HepG2 (cell line): Measurements from ENCODE around the gene GADD45GIP1. TPM values are rescaled to one million over a fixed set of nuclear protein-coding genes. Genes with fewer than 3 reads are reported as not detected.

Experiments
- BORCS8-MEF2B ChIP-seq: sonication (generic); formaldehyde crosslinking; IDR thresholded peaks from 2 replicates; pipeline ENCODE4 v1.8.0; 2022; ENCODE audit warnings: mild to moderate bottlenecking, missing genetic modification reagents
- CENPX ChIP-seq: sonication (generic); formaldehyde crosslinking; IDR thresholded peaks from 2 replicates; pipeline ENCODE4 v1.9.0; 2021; ENCODE audit warnings: mild to moderate bottlenecking, missing genetic modification reagents, moderate library complexity
- CHD4 ChIP-seq: fragments of 200-600 bp; sonication (generic); IDR thresholded peaks from 2 replicates; pipeline ENCODE4 v1.7.0; 2017; ENCODE audit warnings: mild to moderate bottlenecking, low read length, borderline replicate concordance
- CREB1 ChIP-seq, 2 experiments: fragments of 450-650 bp in 1 of 2; IDR thresholded peaks; 2 replicates each; pipeline ENCODE4 v1.6.1; 2016 to 2017; ENCODE audit warnings: control low read depth in 1 of 2, mild to moderate bottlenecking in 1 of 2, missing compliant biosample characterization in 1 of 2, missing genetic modification characterization in 1 of 2
- DNMT1 ChIP-seq: sonication (generic); formaldehyde crosslinking; IDR thresholded peaks from 2 replicates; pipeline ENCODE4 v1.5.1; 2020; ENCODE audit warnings: mild to moderate bottlenecking, missing genetic modification reagents
- HNRNPK ChIP-seq: fragments of 200-400 bp; formaldehyde crosslinking; IDR thresholded peaks from 2 replicates; pipeline ENCODE4 v1.6.1; 2018; ENCODE audit warnings: low read length, low read depth, moderate library complexity, mild to moderate bottlenecking; ENCODE audit not compliant: poor library complexity, severe bottlenecking
- KLF13 ChIP-seq: sonication (generic); formaldehyde crosslinking; IDR thresholded peaks from 2 replicates; pipeline ENCODE4 v1.4.0; 2020; ENCODE audit warnings: mild to moderate bottlenecking, missing genetic modification reagents
- NKX3-1 ChIP-seq: sonication (generic); formaldehyde crosslinking; IDR thresholded peaks from 2 replicates; pipeline ENCODE4 v1.5.0; 2020; ENCODE audit warnings: missing genetic modification reagents
- PAF1 ChIP-seq: IDR thresholded peaks from 2 replicates; pipeline ENCODE4 v1.6.1; 2016; ENCODE audit warnings: missing genetic modification reagents, missing compliant biosample characterization
- SCMH1 ChIP-seq: sonication (generic); formaldehyde crosslinking; IDR thresholded peaks from 2 replicates; pipeline ENCODE4 v1.9.0; 2021; ENCODE audit warnings: missing genetic modification reagents, mild to moderate bottlenecking, borderline replicate concordance
- ZBTB33 ChIP-seq: sonication (generic); formaldehyde crosslinking; IDR thresholded peaks from 2 replicates; pipeline ENCODE4 v1.4.0; 2020; ENCODE audit warnings: missing genetic modification reagents
- ZBTB42 ChIP-seq: sonication (generic); formaldehyde crosslinking; IDR thresholded peaks from 2 replicates; pipeline ENCODE4 v1.5.0; 2020; ENCODE audit warnings: mild to moderate bottlenecking, missing genetic modification reagents
- ZNF430 ChIP-seq: sonication (generic); formaldehyde crosslinking; IDR thresholded peaks from 2 replicates; pipeline ENCODE4 v1.9.0; 2021; ENCODE audit warnings: mild to moderate bottlenecking, missing genetic modification reagents
- ZNF570 ChIP-seq: sonication (generic); formaldehyde crosslinking; IDR thresholded peaks from 2 replicates; pipeline ENCODE4 v1.4.0; 2020; ENCODE audit warnings: mild to moderate bottlenecking, missing genetic modification reagents, borderline replicate concordance
- ZNF572 ChIP-seq: sonication (generic); formaldehyde crosslinking; IDR thresholded peaks from 2 replicates; pipeline ENCODE4 v1.5.1; 2020; ENCODE audit warnings: mild to moderate bottlenecking, missing genetic modification reagents
- ZNF614 ChIP-seq: IDR thresholded peaks from 2 replicates; pipeline ENCODE4 v1.6.1; 2018; ENCODE audit warnings: missing biosample characterization, missing genetic modification reagents, inconsistent platforms, borderline replicate concordance
- ZNF646 ChIP-seq: sonication (generic); formaldehyde crosslinking; IDR thresholded peaks from 2 replicates; pipeline ENCODE4 v1.9.0; 2021; ENCODE audit warnings: mild to moderate bottlenecking, missing genetic modification reagents
- polyA plus RNA-seq, 8 experiments: library from polyadenylated mRNA; depleted of rRNA in 3 of 8; stranded (reverse) in 7 of 8; unstranded in 1 of 8; fragments of >200 nt; fragmentation: Illumina TruSeq in 4 of 8; extraction: Trizol in 4 of 8; gene quantifications; 2 replicates each; pipeline versions ENCODE4 v1.2.1 to v1.2.3, GENCODE V29; 2011 to 2016; ENCODE audit warnings: low read depth in 4 of 8, missing spikeins in 1 of 8, mixed read lengths in 1 of 8; ENCODE audit not compliant: insufficient read depth in 1 of 8
- total RNA-seq, 5 experiments: library from RNA; depleted of rRNA; stranded (reverse); fragments of >200 nt; fragmentation: Illumina TruSeq; extraction: Trizol; gene quantifications; 2 replicates each; pipeline ENCODE4 v1.2.3, GENCODE V29; 2016; ENCODE audit warnings: low read depth in 1 of 5
- TF ChIP-seq, protein P1 (sequence below): IDR thresholded peaks from 2 replicates; pipeline ENCODE4 v1.6.1; 2016; ENCODE audit warnings: missing compliant biosample characterization, missing genetic modification reagents, borderline replicate concordance
- TF ChIP-seq, protein P2 (sequence below): sonication (generic); formaldehyde crosslinking; IDR thresholded peaks from 2 replicates; pipeline ENCODE4 v1.8.1; 2023; ENCODE audit warnings: missing genetic modification reagents, mild to moderate bottlenecking, borderline replicate concordance

The GADD45GIP1 gene
- total and polyA plus RNA-seq, 2 of the 13 experiments (the other 11 are each of a cell fraction or from before 2014, with no cell fraction given) = 24.6 to 30.7 TPM

- TF ChIP-seq DNMT1 (CRISPR knock-in tag) = 0 out of 2 replicates have a peak, but pooled peaks have one; percentile 78
- no peak for TF ChIP-seq SCMH1 (CRISPR knock-in tag)
- TF ChIP-seq CENPX (CRISPR knock-in tag) = no peak
- TF ChIP-seq, protein P1, sequence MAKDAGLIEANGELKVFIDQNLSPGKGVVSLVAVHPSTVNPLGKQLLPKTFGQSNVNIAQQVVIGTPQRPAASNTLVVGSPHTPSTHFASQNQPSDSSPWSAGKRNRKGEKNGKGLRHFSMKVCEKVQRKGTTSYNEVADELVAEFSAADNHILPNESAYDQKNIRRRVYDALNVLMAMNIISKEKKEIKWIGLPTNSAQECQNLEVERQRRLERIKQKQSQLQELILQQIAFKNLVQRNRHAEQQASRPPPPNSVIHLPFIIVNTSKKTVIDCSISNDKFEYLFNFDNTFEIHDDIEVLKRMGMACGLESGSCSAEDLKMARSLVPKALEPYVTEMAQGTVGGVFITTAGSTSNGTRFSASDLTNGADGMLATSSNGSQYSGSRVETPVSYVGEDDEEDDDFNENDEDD (CRISPR knock-in tag) = peak; percentile 55; the same call in 1 of the 2 replicates
- no peak for TF ChIP-seq PAF1 (CRISPR knock-in tag)
- no peak for TF ChIP-seq CREB1 (IDR thresholded peaks at IDR 0.05)
- TF ChIP-seq CREB1 (CRISPR knock-in tag; IDR thresholded peaks at IDR 0.05) = no peak
- TF ChIP-seq ZBTB33 (CRISPR knock-in tag) = peak; percentile 30; the same call in 1 of the 2 replicates
- peak; percentile 28; the same call in 1 of the 2 replicates for TF ChIP-seq BORCS8-MEF2B (CRISPR knock-in tag)
- TF ChIP-seq CHD4 = no peak
- TF ChIP-seq KLF13 (CRISPR knock-in tag) = peak; percentile 64; the same call in 1 of the 2 replicates
- TF ChIP-seq, protein P2, sequence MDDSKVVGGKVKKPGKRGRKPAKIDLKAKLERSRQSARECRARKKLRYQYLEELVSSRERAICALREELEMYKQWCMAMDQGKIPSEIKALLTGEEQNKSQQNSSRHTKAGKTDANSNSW (CRISPR knock-in tag) = no peak
- TF ChIP-seq ZBTB42 (CRISPR knock-in tag) = no peak
- no peak for TF ChIP-seq ZNF614 (CRISPR knock-in tag)
- TF ChIP-seq NKX3-1 (CRISPR knock-in tag) = no peak
- TF ChIP-seq ZNF570 (CRISPR knock-in tag) = no peak
- TF ChIP-seq HNRNPK = no peak
- TF ChIP-seq ZNF646 = peak; percentile 98
- no peak for TF ChIP-seq ZNF430 (CRISPR knock-in tag)
- TF ChIP-seq ZNF572 (CRISPR knock-in tag) = no peak
Observed at GRCh38 chr19:12994701-12995595, 37.9 kb upstream of the GADD45GIP1 start, which contains the start of gene NFIX (continued).
